Stimulated activated CD4-positive, alpha-beta T cell treated with anti-CD3 and anti-CD28 coated beads, Interleukin-15, amount 100 ng/mL, for 1 hour (primary cell): ENCODE measurements around the gene LTBR.
"Not testable (repeated sequence)": the region's sequence is repeated elsewhere in the genome, so short reads cannot be mapped to it uniquely, and the experiment has no call there.

Source experiments
- DNase-seq, 2 donors: peaks; one replicate each; pipeline ENCODE4 v3.0.0-alpha.2; 2020; ENCODE audit warnings: low read depth in 1 of 2, low spot score in 1 of 2

LTBR gene

GRCh38 chr12:6383572-6384498 lies at the start of gene LTBR:
LTBR (plus strand) TSS chr12:6384162; CDS start chr12:6384359, 197 bp downstream.
- DNase-seq: no peak

GRCh38 chr12:6334359-6334758 lies 49.6 kb upstream of the LTBR start:
- no peak for DNase-seq

- DNase-seq: no peak
Observed at GRCh38 chr12:6334940-6335450, 49.0 kb upstream of the LTBR start.

GRCh38 chr12:6335451-6336078 lies 48.4 kb upstream of the LTBR start:
- DNase-seq: peak; percentile 64 to 74

- DNase-seq: peak; percentile 19 to 42
Observed at GRCh38 chr12:6336079-6336888, 47.7 kb upstream of the LTBR start.

DNA sequence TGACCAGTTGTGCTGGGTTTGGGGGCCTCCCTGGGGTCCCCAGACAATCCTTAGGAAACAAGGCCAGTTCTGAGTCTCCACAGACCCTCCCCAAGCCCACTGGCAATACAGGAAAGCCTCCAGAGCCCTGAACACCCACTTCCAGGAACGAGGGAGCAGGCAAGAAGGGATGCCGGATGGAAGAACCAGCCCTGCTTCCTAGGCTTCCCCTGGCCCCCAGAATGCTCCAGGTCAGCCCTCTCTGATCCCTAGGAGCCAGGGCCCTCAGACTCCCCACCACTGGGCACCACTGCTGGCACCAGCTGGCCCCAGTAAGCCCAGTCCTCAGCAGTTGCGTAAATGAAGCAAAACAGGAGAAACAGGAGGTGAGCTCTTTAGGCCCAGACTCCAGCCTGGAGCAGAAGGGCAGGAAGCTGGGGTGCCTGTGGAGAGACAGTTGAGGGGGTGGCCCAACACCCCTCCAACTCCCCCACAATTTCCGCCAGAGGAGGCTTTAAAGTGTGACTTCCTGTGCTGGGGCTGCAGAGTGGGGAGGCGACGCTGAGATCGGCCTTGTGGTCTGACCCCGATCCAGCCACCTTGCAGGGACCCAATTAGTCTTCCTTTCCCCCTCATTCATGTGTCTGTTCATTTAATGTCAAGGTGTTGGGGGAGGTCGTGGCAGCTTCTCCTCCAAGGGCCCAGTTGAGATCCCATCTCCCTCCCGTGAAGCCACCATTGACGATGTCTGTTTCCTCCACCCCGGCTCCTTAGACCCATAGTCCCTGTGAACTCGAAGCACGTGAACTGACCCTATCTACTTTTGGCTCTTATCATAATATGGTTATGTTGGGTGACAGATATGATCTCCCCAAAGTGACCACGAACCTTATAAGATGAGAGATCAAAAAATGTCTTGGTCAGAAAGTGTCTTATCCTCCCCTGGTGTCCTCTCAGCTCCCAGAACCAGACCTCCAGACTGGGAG lies 46.8 kb upstream of the LTBR start:
- DNase-seq: peak in 1 of 2 donors; percentile 28

GRCh38 chr12:6337958-6338433 lies 46.0 kb upstream of the LTBR start:
- no peak for DNase-seq

- DNase-seq: not testable (repeated sequence)
Observed at GRCh38 chr12:6338536-6338935, 45.4 kb upstream of the LTBR start.

- DNase-seq: no peak
Observed at GRCh38 chr12:6338955-6339354, 45.0 kb upstream of the LTBR start.

DNA sequence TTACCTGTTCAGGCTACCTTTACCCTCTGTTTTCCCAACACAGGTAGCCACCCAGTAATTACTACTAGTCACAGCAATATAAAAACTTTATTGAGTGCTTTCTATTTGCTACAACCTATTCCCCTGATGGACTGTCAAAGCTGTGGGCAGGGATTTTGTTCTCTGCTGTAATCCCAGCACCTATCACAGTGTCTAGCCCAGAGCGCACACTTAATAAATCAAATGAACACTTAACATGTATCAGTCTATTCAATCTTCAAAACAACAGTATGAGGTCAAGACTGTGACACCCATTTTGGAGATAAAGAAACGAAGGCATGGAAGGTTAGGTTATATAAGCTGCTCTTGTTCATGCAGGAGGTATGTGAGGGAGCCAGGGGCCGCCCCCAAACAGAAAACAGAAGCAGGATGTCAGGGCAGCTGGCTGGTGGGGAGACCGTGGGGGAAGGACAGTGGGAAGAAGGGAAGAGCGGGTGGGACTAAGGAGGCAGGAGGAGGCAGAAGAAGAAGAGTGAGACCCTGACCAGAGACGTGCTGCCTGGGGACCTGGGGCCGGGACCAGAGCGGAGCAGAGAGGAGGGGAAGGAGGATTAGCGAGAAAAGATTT lies 43.8 kb upstream of the LTBR start:
- no peak for DNase-seq

GRCh38 chr12:6340745-6341416 lies 43.1 kb upstream of the LTBR start:
- DNase-seq: no peak

GRCh38 chr12:6341417-6342139 lies 42.4 kb upstream of the LTBR start, which contains the start of gene TNFRSF1A:
TNFRSF1A (minus strand) TSS chr12:6342076; CDS start chr12:6341814, 262 bp downstream.
- DNase-seq: peak in 1 of 2 donors; percentile 31

- DNase-seq: no peak
Observed at GRCh38 chr12:6342140-6342889, 41.6 kb upstream of the LTBR start.

DNA sequence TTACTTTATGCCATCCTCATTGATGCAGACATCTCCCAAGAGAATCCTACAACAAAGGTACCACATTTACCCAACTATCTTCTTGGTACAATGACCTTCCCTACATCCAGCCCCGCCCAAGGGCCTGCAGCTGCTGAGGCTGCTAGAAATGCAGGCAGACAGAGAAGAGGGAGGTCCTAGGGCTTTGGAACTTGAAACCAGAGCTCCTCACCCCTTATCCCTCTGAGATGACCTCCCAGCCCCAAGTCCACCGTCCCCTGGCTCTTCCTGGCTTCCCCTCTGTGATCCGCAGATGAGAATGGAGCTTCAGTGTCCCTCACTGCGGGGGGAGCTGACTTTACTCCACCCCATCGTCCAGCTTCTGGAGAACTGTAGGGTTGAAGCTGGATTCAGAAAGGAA lies 40.4 kb upstream of the LTBR start:
- DNase-seq: no peak

- DNase-seq: not testable (repeated sequence)
Observed at GRCh38 chr12:6344101-6344660, 39.8 kb upstream of the LTBR start.

DNA sequence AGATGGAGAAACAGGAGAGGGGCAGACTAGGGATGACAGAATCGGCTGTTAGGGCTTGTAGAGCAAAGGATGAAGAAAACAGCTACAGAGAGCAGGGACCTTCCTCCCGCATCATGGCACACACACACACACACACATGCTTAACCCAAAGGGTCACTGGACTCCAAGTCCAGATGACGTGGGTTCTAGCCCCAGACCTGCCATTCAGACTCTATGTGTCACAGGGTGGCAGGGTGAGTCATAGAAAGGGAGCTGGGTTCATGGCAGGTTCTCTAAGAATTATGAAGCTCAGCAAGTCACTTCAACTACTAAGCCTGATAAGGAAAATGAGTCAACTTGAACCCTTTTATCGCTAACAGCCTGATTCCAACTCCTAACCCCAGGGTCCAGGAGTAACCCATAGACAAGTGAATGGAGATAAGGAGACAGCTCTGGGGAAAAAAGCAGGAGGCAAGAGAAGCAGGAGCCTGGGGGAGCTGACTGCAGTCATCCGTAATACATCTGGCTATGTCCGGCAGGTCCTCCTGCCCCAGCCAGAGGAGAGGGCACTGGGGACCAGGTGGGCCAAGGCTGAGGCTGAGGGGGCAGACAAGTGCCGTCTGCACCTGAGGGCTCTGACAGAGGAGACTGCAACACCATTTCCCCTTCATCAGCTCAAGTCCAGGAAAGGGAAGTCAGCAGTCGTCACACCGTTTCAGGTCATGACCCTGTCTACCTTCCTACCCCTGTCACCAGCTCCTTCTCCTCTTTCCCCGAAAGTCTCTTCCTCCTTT lies 38.5 kb upstream of the LTBR start:
- no peak for DNase-seq
